ENCODE measurements around the gene PMS1.

DNA sequence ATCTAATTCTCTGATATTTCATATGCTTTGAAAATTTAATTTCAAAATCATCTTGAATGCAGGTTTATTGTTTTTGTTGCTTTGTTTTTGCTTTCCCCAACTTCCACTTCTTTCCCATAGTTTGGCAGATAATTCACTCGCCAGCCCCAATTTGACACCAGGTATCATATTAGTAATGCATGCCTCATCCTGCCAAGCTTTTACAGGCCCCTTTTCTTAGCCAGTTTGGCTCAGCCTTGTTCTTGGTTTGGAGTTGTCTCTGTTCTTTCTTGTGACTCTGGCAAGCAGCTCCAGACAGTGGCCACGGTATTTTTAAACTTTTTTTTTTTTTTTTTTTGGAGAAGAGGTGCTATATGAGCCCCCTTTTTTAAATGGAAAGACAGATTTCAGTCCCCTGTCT, 65.3 kb downstream of the PMS1 start:
- TF ChIP-seq, protein P1, sequence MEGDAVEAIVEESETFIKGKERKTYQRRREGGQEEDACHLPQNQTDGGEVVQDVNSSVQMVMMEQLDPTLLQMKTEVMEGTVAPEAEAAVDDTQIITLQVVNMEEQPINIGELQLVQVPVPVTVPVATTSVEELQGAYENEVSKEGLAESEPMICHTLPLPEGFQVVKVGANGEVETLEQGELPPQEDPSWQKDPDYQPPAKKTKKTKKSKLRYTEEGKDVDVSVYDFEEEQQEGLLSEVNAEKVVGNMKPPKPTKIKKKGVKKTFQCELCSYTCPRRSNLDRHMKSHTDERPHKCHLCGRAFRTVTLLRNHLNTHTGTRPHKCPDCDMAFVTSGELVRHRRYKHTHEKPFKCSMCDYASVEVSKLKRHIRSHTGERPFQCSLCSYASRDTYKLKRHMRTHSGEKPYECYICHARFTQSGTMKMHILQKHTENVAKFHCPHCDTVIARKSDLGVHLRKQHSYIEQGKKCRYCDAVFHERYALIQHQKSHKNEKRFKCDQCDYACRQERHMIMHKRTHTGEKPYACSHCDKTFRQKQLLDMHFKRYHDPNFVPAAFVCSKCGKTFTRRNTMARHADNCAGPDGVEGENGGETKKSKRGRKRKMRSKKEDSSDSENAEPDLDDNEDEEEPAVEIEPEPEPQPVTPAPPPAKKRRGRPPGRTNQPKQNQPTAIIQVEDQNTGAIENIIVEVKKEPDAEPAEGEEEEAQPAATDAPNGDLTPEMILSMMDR (IDR thresholded peaks at IDR 0.05 in 4 of 5, conservative IDR thresholded peaks at IDR 0.05 in 1 of 5), result no peak
- TF ChIP-seq POLR2A (IDR thresholded peaks at IDR 0.05), result no peak
